HG03342 (cell line): ENCODE measurements around the gene CSN3.

ENCODE experiments used
- ATAC-seq: cut with Tn5 transposase; IDR thresholded peaks from one replicate; pipeline ENCODE4 v1.9.1; 2021; ENCODE audit warnings: mild to moderate bottlenecking, moderate library complexity; ENCODE audit not compliant: unreplicated experiment

CSN3 gene

GRCh38 chr4:70291341-70291740 lies 48.9 kb downstream of the CSN3 start:
- no peak for ATAC-seq

DNA sequence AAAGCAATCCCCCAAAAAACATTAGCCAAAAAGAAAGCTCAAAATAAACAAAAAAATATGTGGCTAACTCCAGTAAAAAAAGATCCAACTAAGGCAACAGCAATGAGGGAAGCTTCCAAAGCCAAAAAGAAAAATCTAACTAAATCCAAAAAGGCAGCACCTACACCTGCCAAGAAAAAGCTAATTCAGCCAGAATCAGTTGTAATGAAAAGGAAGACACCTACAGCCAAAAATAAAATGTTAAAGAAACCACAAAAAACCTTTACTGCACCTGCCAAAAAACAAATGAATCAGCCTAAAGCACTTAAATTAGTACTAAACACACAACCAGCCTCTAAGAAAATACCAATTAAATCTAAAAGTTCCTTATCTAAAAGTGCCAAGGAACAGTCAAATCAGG lies 55.2 kb downstream of the CSN3 start:
- ATAC-seq, result no peak

DNA sequence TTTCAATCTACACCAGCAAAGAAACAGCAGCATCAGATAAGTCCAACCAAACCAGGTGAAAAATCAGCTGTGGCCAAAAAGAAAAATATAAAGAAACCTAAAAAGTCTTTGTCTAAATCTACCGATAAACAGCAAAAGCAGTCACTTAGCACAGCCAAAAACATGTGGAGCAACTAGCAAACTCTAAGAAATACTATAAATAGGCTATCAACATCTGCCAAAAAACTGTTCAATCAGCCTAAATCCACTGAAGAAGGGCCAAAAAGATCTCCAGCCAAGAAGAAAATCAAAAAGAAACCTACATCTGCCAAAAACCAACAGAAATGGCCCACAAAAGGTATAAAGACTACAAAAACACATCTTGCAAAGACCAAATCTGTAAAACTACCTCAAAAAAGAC lies 55.7 kb downstream of the CSN3 start:
- ATAC-seq, result no peak

DNA sequence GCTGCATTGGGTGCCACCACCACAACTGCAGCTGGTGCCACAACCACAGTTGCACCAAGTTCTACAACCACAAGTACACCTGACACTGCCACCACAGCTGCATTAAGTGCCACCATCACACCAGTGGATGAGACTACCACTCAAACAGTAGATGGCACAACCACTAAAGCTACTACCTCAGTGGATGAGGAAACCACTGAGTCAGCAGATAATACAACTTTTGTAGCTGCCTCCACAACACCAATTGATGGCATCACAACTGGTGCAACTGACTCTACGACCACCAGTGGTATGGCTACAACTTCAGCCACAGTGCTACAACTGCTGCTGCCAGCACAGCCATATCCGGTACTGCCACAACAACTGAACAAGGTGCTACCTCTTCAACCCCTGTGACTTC lies 57.2 kb downstream of the CSN3 start:
- no peak for ATAC-seq

DNA sequence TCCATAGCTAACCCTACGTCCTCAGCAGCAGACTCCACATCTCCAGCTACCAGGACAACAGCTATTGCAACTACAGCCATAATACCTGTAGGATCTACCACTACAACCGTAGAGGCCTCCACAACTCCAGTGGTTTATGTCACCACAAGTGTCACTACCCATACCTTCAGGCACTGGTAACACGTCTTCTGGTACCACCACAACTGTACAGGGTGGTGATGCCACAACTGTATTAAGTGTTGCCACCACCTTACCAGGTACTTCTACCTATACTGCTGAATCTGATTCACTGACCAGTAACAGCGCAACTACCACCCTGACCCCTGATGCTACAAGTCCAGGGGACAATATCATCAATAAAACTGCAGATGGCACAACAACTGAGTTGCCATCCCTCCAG lies 57.8 kb downstream of the CSN3 start:
- no peak for ATAC-seq
